Esophagus muscularis mucosa (tissue), 4 donors: ENCODE data around the gene HELZ2. TPM values are rescaled to one million over a fixed set of nuclear protein-coding genes. Genes with fewer than 3 reads are reported as not detected.

Experiments
- DNase-seq: peaks from one replicate; pipeline ENCODE4 v3.0.0-alpha.2; 2017; ENCODE audit errors: extremely low spot score
- H3K27ac ChIP-seq, 4 donors: fragments of 200-600 bp; sonication (generic); replicated peaks in 1 of 4; 1 replicate in 3 of 4; 2 replicates in 1 of 4; pipeline ENCODE4 v1.5.1; 2016 to 2019; ENCODE audit warnings: mild to moderate bottlenecking in 1 of 4
- H3K27me3 ChIP-seq, 4 donors: fragments of 200-600 bp; sonication (generic); one replicate each; pipeline versions ENCODE4 v1.5.1 to v1.6.0; 2016 to 2019
- H3K36me3 ChIP-seq, 4 donors: fragments of 200-600 bp; sonication (generic); one replicate each; pipeline ENCODE4 v1.5.1; 2016 to 2019
- H3K4me1 ChIP-seq, 4 donors: fragments of 200-600 bp; sonication (generic); one replicate each; pipeline ENCODE4 v1.5.1; 2016 to 2019
- H3K4me3 ChIP-seq, 4 donors: fragments of 200-600 bp; sonication (generic); 1 replicate in 2 of 4; 2 replicates in 2 of 4; pipeline ENCODE4 v1.5.1; 2016 to 2019; ENCODE audit warnings: mild to moderate bottlenecking in 4 of 4, moderate library complexity in 1 of 4
- H3K9me3 ChIP-seq, 4 donors: fragments of 200-600 bp; sonication (generic); 1 replicate in 3 of 4; 2 replicates in 1 of 4; pipeline ENCODE4 v1.5.1; 2016 to 2019
- EP300 ChIP-seq: sonication (generic); formaldehyde crosslinking; IDR thresholded peaks from one replicate; pipeline ENCODE4 v1.6.1; 2017; ENCODE audit warnings: antibody characterized with exemption
- POLR2A ChIP-seq: fragments of 450-650 bp; IDR thresholded peaks from one replicate; pipeline ENCODE4 v1.6.1; 2017; ENCODE audit warnings: antibody characterized with exemption, moderate library complexity, mild to moderate bottlenecking, low read depth
- POLR2AphosphoS5 ChIP-seq, 2 donors: sonication (generic); formaldehyde crosslinking; IDR thresholded peaks; one replicate each; pipeline ENCODE4 v1.6.1; 2017; ENCODE audit warnings: antibody characterized with exemption in 2 of 2
- WGBS: methylation state at CpG from one replicate; pipeline ENCODE4 v1.1.5; 2018; 5-methylcytosine and 5-hydroxymethylcytosine counted together
- intact Hi-C: fragments of 100-400 bp; cut with DNase I; formaldehyde crosslinking; loops from one replicate; pipeline ENCODE4 v1.15.1; 2023
- total RNA-seq, 4 donors: library from RNA; depleted of rRNA; stranded (reverse); fragments of >200 nt; gene quantifications; one replicate each; pipeline versions ENCODE4 v1.1.0 to v1.2.1, GENCODE V29; 2016
- TF ChIP-seq, protein P1 (sequence below), 3 experiments: fragments of 200-600 bp in 2 of 3; fragments of 450-650 bp in 1 of 3; sonication (generic) in 2 of 3; IDR thresholded peaks; one replicate each; pipeline ENCODE4 v1.5.1; 2017 to 2019; ENCODE audit warnings: antibody characterized with exemption in 3 of 3, mild to moderate bottlenecking in 2 of 3, moderate library complexity in 1 of 3

Gene HELZ2
- total RNA-seq, 4 donors from 2014 or later, result 19.5 to 36.9 (median 30.3) TPM

DNA sequence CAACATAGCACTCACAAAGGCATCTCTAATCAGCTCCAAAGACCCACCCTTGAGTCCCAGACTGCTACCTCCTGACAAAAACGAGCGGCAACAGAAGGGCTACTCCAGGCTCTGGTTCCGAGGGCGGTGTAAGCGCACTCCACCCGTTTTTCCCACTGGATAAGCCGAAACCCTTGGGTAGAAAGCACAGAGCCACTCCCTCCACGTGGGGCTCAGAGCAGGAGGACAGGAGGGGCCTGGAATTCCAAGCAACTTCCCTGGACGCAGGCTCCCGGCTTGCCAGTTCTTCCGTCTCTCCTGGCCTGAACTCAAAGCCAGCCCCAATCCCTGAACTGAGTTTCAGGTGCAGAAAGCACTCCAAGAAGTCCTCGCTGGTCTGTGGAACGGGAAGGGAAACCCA, 45.5 kb upstream of the HELZ2 start:
- intact Hi-C loops, result no loop called here
- H3K9me3 ChIP-seq, result no peaks in the 10 kb centered on the region
- peaks cover 21 to 48% (median 41%) of the 10 kb centered on the region in 4 donors for H3K36me3 ChIP-seq
- TF ChIP-seq, protein P1, sequence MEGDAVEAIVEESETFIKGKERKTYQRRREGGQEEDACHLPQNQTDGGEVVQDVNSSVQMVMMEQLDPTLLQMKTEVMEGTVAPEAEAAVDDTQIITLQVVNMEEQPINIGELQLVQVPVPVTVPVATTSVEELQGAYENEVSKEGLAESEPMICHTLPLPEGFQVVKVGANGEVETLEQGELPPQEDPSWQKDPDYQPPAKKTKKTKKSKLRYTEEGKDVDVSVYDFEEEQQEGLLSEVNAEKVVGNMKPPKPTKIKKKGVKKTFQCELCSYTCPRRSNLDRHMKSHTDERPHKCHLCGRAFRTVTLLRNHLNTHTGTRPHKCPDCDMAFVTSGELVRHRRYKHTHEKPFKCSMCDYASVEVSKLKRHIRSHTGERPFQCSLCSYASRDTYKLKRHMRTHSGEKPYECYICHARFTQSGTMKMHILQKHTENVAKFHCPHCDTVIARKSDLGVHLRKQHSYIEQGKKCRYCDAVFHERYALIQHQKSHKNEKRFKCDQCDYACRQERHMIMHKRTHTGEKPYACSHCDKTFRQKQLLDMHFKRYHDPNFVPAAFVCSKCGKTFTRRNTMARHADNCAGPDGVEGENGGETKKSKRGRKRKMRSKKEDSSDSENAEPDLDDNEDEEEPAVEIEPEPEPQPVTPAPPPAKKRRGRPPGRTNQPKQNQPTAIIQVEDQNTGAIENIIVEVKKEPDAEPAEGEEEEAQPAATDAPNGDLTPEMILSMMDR (IDR thresholded peaks at IDR 0.05), result no peak
- no peak for TF ChIP-seq POLR2AphosphoS5 (IDR thresholded peaks at IDR 0.05)
- peaks cover 0 to 11% (median 2%) of the 10 kb centered on the region in 4 donors for H3K4me1 ChIP-seq
- DNase-seq, result no peak
- H3K27ac ChIP-seq, result no peak overlapping the region
- H3K4me3 ChIP-seq, result no peak overlapping the region
- 77% methylated on average over 6 of the region's 13 CpGs for WGBS
- H3K27me3 ChIP-seq, result no peaks in the 10 kb centered on the region

DNA sequence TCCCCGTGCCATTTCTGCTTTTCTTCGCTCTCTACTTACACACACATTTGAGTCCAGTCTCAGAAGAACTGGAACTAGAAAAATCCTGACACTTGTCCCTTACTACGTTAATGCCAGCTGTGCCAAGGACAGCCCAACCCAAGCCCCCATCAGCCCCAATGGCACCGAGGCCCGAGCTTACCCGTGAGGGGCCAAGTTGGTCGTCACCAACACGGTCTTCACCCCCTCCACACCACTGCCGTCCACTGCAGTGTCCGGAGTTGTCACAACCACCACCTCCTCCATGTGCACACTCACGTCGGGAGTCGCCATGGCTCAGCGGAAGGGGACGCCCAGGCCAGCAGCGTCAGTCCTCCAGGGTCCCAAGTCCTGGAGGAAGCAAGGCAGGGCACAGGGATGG, 45.0 kb upstream of the HELZ2 start:
- WGBS, result 90% methylated on average over 12 of the region's 16 CpGs
- Histone ChIP-seq H3K36me3 (peaks cover 21 to 48% (median 41%) of the 10 kb centered on the region in 4 donors), H3K27ac (no peak overlapping the region), H3K9me3 (no peaks in the 10 kb centered on the region), H3K27me3 (no peaks in the 10 kb centered on the region), H3K4me1 (peaks cover 0 to 9% (median 2%) of the 10 kb centered on the region in 4 donors), H3K4me3 (no peak overlapping the region)
- intact Hi-C loops, result no loop called here
- DNase-seq, result no peak
- TF ChIP-seq EP300, result no peak
- TF ChIP-seq, protein P1 (IDR thresholded peaks at IDR 0.05), result no peak
- no peak for TF ChIP-seq POLR2AphosphoS5 (IDR thresholded peaks at IDR 0.05)
- TF ChIP-seq POLR2A, result no peak

DNA sequence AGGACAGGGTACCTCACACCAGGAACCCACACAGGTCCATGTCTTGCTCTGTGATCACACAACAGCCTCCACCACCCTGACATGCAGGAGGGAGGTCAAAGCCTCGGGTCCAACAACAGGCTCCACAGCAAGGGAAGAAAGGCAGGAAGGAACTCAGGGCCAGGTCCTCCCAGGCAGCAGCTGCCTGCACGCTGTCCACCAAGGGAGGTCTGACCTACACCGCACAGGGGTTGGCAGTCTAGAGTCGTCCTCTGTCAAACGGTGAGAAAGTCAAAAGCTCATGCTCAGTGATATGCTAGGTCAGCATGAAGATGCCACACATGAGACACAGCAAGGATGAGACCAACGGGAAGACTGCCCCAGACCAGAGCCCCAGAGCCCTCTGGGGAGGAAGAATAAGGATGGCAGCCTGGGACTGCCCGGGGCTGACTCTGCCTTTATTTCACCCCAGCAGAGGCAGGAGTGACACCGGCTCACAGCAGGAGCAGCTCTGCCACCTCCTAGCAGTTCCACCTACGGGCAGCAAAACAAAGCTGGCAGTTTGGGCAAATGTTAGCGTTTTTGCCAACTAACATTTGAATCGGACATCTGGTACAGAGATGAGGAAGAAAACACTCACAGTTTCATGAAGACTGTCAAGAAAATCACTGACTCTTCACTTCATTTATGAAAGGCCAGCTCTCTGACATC, 44.4 kb upstream of the HELZ2 start:
- H3K4me1 ChIP-seq, result peaks cover 0 to 9% (median 2%) of the 10 kb centered on the region in 4 donors
- 85% methylated on average over 9 of the region's 11 CpGs for WGBS
- no peak overlapping the region for H3K4me3 ChIP-seq
- H3K27me3 ChIP-seq, result no peaks in the 10 kb centered on the region
- DNase-seq, result no peak
- H3K36me3 ChIP-seq, result peaks cover 21 to 52% (median 44%) of the 10 kb centered on the region in 4 donors
- no peaks in the 10 kb centered on the region for H3K9me3 ChIP-seq
- H3K27ac ChIP-seq, result no peak overlapping the region
- TF ChIP-seq POLR2AphosphoS5 (IDR thresholded peaks at IDR 0.05), result no peak
- TF ChIP-seq POLR2A, result no peak
- TF ChIP-seq, protein P1 (IDR thresholded peaks at IDR 0.05), result no peak
- no peak for TF ChIP-seq EP300
- intact Hi-C loops, result no loop called here

DNA sequence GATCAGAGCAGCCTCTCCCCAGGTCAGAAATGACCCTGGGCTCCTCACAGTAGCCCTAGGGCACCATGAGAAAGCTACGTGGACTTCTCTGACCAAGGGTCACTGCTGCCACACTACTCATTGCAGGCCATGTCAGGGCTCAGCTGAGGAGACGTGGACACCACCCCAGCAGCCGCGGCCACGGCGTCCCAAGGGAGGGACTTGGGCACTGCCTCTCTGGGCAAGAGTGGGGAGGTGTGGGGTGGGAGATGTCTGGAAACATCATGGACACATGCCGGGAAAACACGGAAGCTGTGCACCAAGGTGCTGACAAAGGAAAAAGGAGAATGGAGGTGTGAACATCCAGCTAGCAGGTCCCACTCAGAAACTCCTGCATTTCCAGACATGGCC, 43.8 kb upstream of the HELZ2 start:
- H3K4me3 ChIP-seq, result no peak overlapping the region
- H3K27ac ChIP-seq, result no peak overlapping the region
- no peak for TF ChIP-seq EP300
- TF ChIP-seq, protein P1 (IDR thresholded peaks at IDR 0.05), result no peak
- no peak for TF ChIP-seq POLR2A
- DNase-seq, result no peak
- WGBS, result 96% methylated on average over 7 of the region's 8 CpGs
- intact Hi-C loops, result no loop called here
- H3K9me3 ChIP-seq, result no peaks in the 10 kb centered on the region
- H3K4me1 ChIP-seq, result peaks cover 0 to 9% (median 2%) of the 10 kb centered on the region in 4 donors
- H3K27me3 ChIP-seq, result no peaks in the 10 kb centered on the region
- H3K36me3 ChIP-seq, result peaks cover 21 to 52% (median 44%) of the 10 kb centered on the region in 4 donors
